SU-DHL-6 (cell line): ENCODE data around the gene RARRES1.

Source experiments
- H2AFZ ChIP-seq: fragments of 200-600 bp; sonication (generic); 2 replicates; pipeline ENCODE4 v1.6.1; 2014; ENCODE audit warnings: low read depth, mild to moderate bottlenecking, moderate library complexity, mixed read lengths, antibody characterized with exemption, low read length; ENCODE audit not compliant: severe bottlenecking
- H3F3A ChIP-seq: fragments of 200-600 bp; shearing (Covaris generic); 2 replicates; pipeline ENCODE4 v1.6.0; 2016; ENCODE audit warnings: antibody characterized with exemption, mild to moderate bottlenecking; ENCODE audit not compliant: insufficient read depth
- H3K27ac ChIP-seq: fragments of 200-600 bp; sonication (generic); 2 replicates; pipeline ENCODE4 v1.5.1; 2016; ENCODE audit warnings: low read depth, mild to moderate bottlenecking, low read length, moderate library complexity, mixed read lengths
- H3K27me3 ChIP-seq: fragments of 200-600 bp; sonication (generic), shearing (Covaris generic); 2 replicates; pipeline ENCODE4 v1.6.0; 2014; ENCODE audit warnings: mild to moderate bottlenecking, low read length
- H3K36me3 ChIP-seq: fragments of 200-600 bp; sonication (generic); 2 replicates; pipeline ENCODE4 v1.6.1; 2014; ENCODE audit warnings: mild to moderate bottlenecking, low read length, mixed read lengths
- H3K4me2 ChIP-seq: fragments of 300-600, 200-600 bp; shearing (Covaris generic), sonication (generic); 2 replicates; pipeline ENCODE4 v1.6.0; 2014; ENCODE audit warnings: low read length, low read depth, mild to moderate bottlenecking; ENCODE audit not compliant: poor library complexity, severe bottlenecking
- H3K4me3 ChIP-seq: fragments of 200-600 bp; sonication (generic); 2 replicates; pipeline ENCODE4 v1.5.1; 2014; ENCODE audit warnings: antibody characterized with exemption, low read length, mild to moderate bottlenecking, mixed read lengths; ENCODE audit not compliant: insufficient read depth, poor library complexity, severe bottlenecking
- H3K79me2 ChIP-seq: fragments of 200-600 bp; sonication (generic); 2 replicates; pipeline ENCODE4 v1.6.1; 2014; ENCODE audit warnings: mild to moderate bottlenecking, low read length, moderate library complexity; ENCODE audit not compliant: insufficient read depth
- H3K9ac ChIP-seq: fragments of 200-600 bp; sonication (generic); 2 replicates; pipeline ENCODE4 v1.7.0; 2014; ENCODE audit warnings: mild to moderate bottlenecking, low read length
- H3K9me2 ChIP-seq: fragments of 200-600 bp; sonication (generic); replicated peaks from 2 replicates; pipeline ENCODE4 v1.6.1; 2014; ENCODE audit warnings: low read length; ENCODE audit not compliant: insufficient read depth
- H3K9me3 ChIP-seq: fragments of 200-600 bp; sonication (generic); 2 replicates; pipeline ENCODE4 v1.6.1; 2014; ENCODE audit warnings: low read length, mixed read lengths; ENCODE audit not compliant: insufficient read depth
- H4K20me1 ChIP-seq: fragments of 200-600 bp; sonication (generic); 2 replicates; pipeline ENCODE4 v1.6.1; 2014; ENCODE audit warnings: low read depth, mild to moderate bottlenecking, antibody characterized with exemption, low read length, moderate library complexity, mixed read lengths
- EZH2phosphoT487 ChIP-seq: fragments of 200-600 bp; sonication (generic), shearing (Covaris generic); conservative IDR thresholded peaks from 2 replicates; pipeline ENCODE4 v1.6.1; 2018; ENCODE audit warnings: mild to moderate bottlenecking, antibody characterized with exemption, low read length, moderate library complexity, mixed read lengths
- TF ChIP-seq, protein P1 (sequence below): fragments of 200-600 bp; sonication (generic); IDR thresholded peaks from one replicate; pipeline ENCODE4 v1.5.1; 2017; ENCODE audit warnings: antibody characterized with exemption, mild to moderate bottlenecking, low read length, moderate library complexity; ENCODE audit not compliant: insufficient read depth, poor library complexity, severe bottlenecking

RARRES1 gene

DNA sequence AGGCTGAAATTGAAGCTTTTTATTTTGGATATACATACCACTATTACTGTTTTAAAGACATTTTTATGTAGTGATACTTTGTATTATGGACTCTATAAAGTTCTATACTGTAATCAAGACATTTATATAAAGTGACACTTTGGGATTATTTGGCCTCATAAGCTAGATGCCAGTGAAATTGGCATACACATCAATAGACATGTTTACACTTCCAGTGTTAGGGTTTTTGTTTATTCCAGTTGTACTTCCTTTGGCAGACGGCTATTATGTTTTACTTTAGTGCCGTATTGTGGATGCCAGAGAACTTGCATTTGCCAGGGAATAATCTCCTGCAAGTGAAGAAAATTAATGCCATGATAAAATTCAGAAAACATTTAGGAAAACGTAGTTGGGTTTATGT is 65.8 kb downstream of the RARRES1 start:
- Histone ChIP-seq H3K9me3 (no peaks in the 10 kb centered on the region), H2AFZ (no peak overlapping the region), H3K9me2 (no peaks in the 10 kb centered on the region), H3K27me3 (no peaks in the 10 kb centered on the region), H3K9ac (no peak overlapping the region), H4K20me1 (no peaks in the 10 kb centered on the region), H3F3A (no peaks in the 10 kb centered on the region; the same call in none of the 2 replicates), H3K36me3 (peaks cover 48% of the 10 kb centered on the region; the same call in 1 of the 2 replicates), H3K4me2 (no peak overlapping the region), H3K79me2 (peaks cover 9% of the 10 kb centered on the region; the same call in 1 of the 2 replicates), H3K4me3 (no peak overlapping the region), H3K27ac (no peak overlapping the region)
- TF ChIP-seq, protein P1, sequence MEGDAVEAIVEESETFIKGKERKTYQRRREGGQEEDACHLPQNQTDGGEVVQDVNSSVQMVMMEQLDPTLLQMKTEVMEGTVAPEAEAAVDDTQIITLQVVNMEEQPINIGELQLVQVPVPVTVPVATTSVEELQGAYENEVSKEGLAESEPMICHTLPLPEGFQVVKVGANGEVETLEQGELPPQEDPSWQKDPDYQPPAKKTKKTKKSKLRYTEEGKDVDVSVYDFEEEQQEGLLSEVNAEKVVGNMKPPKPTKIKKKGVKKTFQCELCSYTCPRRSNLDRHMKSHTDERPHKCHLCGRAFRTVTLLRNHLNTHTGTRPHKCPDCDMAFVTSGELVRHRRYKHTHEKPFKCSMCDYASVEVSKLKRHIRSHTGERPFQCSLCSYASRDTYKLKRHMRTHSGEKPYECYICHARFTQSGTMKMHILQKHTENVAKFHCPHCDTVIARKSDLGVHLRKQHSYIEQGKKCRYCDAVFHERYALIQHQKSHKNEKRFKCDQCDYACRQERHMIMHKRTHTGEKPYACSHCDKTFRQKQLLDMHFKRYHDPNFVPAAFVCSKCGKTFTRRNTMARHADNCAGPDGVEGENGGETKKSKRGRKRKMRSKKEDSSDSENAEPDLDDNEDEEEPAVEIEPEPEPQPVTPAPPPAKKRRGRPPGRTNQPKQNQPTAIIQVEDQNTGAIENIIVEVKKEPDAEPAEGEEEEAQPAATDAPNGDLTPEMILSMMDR = no peak
- no peak for TF ChIP-seq EZH2phosphoT487

DNA sequence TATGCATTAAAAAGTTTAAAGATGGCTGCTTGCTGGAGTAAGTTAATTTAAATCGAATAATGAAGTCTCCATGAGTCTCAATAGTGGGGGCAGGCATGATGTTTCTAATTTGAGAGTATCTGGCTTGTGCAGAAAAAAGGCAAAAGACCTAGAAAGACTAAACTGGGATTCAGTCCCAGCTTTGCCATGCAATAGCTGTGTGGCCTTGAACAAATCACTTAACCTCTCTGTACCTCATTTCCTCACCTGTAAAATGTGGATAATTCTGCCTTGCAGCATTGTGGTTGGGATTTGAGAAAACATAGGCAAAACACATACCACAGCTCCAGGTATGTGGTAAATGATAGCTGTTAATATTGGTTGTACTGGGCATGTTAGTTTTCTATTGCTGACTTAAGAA is 68.4 kb downstream of the RARRES1 start:
- Histone ChIP-seq H3K36me3 (peaks cover 38% of the 10 kb centered on the region; the same call in 1 of the 2 replicates), H3K9ac (no peak overlapping the region), H3K4me2 (no peak overlapping the region), H2AFZ (no peak overlapping the region), H3F3A (no peaks in the 10 kb centered on the region; the same call in none of the 2 replicates), H3K27ac (no peak overlapping the region), H3K79me2 (no peaks in the 10 kb centered on the region), H3K4me3 (no peak overlapping the region), H3K9me2 (no peaks in the 10 kb centered on the region), H4K20me1 (no peaks in the 10 kb centered on the region), H3K9me3 (no peaks in the 10 kb centered on the region), H3K27me3 (no peaks in the 10 kb centered on the region)
- TF ChIP-seq, protein P1 = no peak
- no peak for TF ChIP-seq EZH2phosphoT487

DNA sequence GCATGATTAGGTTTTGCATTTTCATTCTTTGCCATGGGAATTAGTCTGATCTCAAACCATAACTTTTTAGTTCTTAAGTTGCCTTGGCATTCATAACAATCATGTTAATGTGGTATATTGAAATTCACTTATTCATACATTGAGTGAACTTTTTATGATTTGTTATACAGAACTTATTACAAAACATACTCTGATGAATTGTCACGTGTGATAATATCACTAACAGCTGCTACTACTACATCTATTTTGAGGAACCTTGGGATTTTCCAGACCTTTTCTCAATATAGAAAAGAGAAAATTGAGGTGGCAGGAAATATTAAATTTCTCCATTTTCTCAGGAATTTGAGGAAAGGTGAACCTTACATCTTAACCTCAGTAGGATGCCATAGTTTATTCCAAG is 69.0 kb downstream of the RARRES1 start:
- Histone ChIP-seq H3K79me2 (no peaks in the 10 kb centered on the region), H3K4me3 (no peak overlapping the region), H3K27me3 (no peaks in the 10 kb centered on the region), H3F3A (no peaks in the 10 kb centered on the region; the same call in none of the 2 replicates), H3K9me2 (no peaks in the 10 kb centered on the region), H3K9ac (no peak overlapping the region), H2AFZ (no peak overlapping the region), H3K27ac (no peak overlapping the region), H3K9me3 (no peaks in the 10 kb centered on the region), H3K36me3 (peaks cover 35% of the 10 kb centered on the region; the same call in 1 of the 2 replicates), H4K20me1 (no peaks in the 10 kb centered on the region), H3K4me2 (no peak overlapping the region)
- TF ChIP-seq EZH2phosphoT487 = no peak
- TF ChIP-seq, protein P1 = no peak

DNA sequence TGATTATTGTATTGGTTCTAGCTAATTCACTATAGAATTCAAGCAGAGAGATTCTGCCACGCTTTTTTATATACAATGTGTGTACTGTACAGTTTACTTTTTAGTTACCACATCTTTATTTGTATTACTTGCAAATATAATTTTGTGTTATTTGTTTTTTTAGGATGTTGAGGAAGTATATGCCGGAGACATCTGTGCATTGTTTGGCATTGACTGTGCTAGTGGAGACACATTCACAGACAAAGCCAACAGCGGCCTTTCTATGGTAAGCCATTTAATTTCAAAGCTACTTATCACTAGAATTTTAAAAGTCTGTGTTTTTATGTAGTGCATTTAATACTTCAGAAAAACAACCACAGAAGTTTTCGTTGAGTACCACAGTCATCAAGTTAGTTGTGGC is 71.5 kb downstream of the RARRES1 start:
- Histone ChIP-seq H3K27me3 (no peaks in the 10 kb centered on the region), H3K4me2 (no peak overlapping the region), H3K79me2 (no peaks in the 10 kb centered on the region), H2AFZ (no peak overlapping the region), H4K20me1 (no peaks in the 10 kb centered on the region), H3K9me3 (no peaks in the 10 kb centered on the region), H3K4me3 (no peak overlapping the region), H3K9ac (no peak overlapping the region), H3K9me2 (no peaks in the 10 kb centered on the region), H3F3A (no peaks in the 10 kb centered on the region), H3K27ac (no peak overlapping the region), H3K36me3 (peaks cover 28% of the 10 kb centered on the region; the same call in 1 of the 2 replicates)
- TF ChIP-seq, protein P1 = no peak
- no peak for TF ChIP-seq EZH2phosphoT487
